Urothelium cell line (cell line): ENCODE data around the gene MSTN.
A peak's percentile ranks its signal among the peaks of the same experiment; 100 is the strongest.
"Not testable (repeated sequence)": the region's sequence is repeated elsewhere in the genome, so short reads cannot be mapped to it uniquely, and the experiment has no call there.

ENCODE experiments used
- DNase-seq: peaks from one replicate; pipeline ENCODE4 v3.0.0; 2011; ENCODE audit warnings: low spot score, mixed read lengths
- FAIRE-seq: peaks from 2 replicates; lab custom pipeline; 2011; peaks lifted over from hg19 to GRCh38; lab: Jason Lieb, UNC

Gene MSTN

GRCh38 chr2:190065839-190066238 is 3.3 kb upstream of the MSTN start:
- FAIRE-seq (no peak), DNase-seq (no peak)

- FAIRE-seq (no peak), DNase-seq (no peak)
Measured at GRCh38 chr2:190063624-190064023, 1.1 kb upstream of the MSTN start.

- FAIRE-seq: no peak
Measured at GRCh38 chr2:190062053-190062452, 476 bp downstream of the MSTN start.

GRCh38 chr2:190060626-190061025 is 1.9 kb downstream of the MSTN start:
- DNase-seq: no peak
- no peak for FAIRE-seq

More at GRCh38 chr2:190062053-190062452, 476 bp downstream of the MSTN start:
- no peak for DNase-seq

GRCh38 chr2:190060019-190060418 is 2.5 kb downstream of the MSTN start:
- DNase-seq: no peak
- FAIRE-seq: no peak

- no peak for FAIRE-seq
- no peak for DNase-seq
Measured at GRCh38 chr2:190053426-190053825, 9.1 kb downstream of the MSTN start.

- no peak for FAIRE-seq
- DNase-seq: no peak
Measured at GRCh38 chr2:190052307-190052706, 10.2 kb downstream of the MSTN start.

- FAIRE-seq (no peak), DNase-seq (no peak)
Measured at GRCh38 chr2:190051223-190051622, 11.3 kb downstream of the MSTN start.

- no peak for DNase-seq
- FAIRE-seq: no peak
Measured at GRCh38 chr2:190050001-190050400, 12.5 kb downstream of the MSTN start.

GRCh38 chr2:190044866-190045265 is 17.7 kb downstream of the MSTN start:
- no peak for FAIRE-seq
- no peak for DNase-seq

- DNase-seq (no peak), FAIRE-seq (no peak)
Measured at GRCh38 chr2:190043441-190043840, 19.1 kb downstream of the MSTN start.

- FAIRE-seq (no peak), DNase-seq (no peak)
Measured at GRCh38 chr2:190036071-190036470, 26.5 kb downstream of the MSTN start.

- not testable (repeated sequence) for FAIRE-seq, DNase-seq
Measured at GRCh38 chr2:190034417-190034816, 28.1 kb downstream of the MSTN start.

GRCh38 chr2:190031969-190032618 is 30.4 kb downstream of the MSTN start:
- DNase-seq (no peak), FAIRE-seq (no peak)

- peak; percentile 12 for DNase-seq
Measured at GRCh38 chr2:190023860-190024259, 38.7 kb downstream of the MSTN start.

GRCh38 chr2:190020720-190021119 is 41.8 kb downstream of the MSTN start:
- FAIRE-seq: no peak
- DNase-seq: no peak

More at GRCh38 chr2:190023860-190024259, 38.7 kb downstream of the MSTN start:
- no peak for FAIRE-seq

GRCh38 chr2:190017837-190018236 is 44.7 kb downstream of the MSTN start:
- no peak for FAIRE-seq
- no peak for DNase-seq

GRCh38 chr2:190015969-190016368 is 46.6 kb downstream of the MSTN start:
- not testable (repeated sequence) for DNase-seq, FAIRE-seq
